Measurements from ENCODE around the gene PHOX2A.

DNA sequence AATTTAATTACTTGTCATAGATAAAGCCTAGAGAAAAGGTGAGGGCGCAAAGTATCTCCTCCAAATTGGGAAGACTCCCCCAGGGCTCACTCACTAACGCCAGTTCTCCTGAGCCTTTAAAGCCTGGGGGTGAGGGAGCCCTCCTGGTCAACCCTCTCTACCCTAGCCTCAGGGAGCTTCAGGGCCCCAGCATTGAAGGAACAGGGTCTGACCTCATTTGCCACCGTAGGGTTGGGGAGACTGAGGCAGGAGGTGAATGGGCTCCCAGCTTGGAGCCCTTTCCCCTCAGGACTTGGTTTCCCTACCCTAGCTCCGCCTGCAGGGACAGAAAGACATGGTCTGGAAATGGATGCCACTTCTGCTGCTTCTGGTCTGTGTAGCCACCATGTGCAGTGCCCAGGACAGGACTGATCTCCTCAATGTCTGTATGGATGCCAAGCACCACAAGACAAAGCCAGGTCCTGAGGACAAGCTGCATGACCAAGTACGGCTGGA, 25.7 kb downstream of the PHOX2A start:
- TF ChIP-seq, protein P1, sequence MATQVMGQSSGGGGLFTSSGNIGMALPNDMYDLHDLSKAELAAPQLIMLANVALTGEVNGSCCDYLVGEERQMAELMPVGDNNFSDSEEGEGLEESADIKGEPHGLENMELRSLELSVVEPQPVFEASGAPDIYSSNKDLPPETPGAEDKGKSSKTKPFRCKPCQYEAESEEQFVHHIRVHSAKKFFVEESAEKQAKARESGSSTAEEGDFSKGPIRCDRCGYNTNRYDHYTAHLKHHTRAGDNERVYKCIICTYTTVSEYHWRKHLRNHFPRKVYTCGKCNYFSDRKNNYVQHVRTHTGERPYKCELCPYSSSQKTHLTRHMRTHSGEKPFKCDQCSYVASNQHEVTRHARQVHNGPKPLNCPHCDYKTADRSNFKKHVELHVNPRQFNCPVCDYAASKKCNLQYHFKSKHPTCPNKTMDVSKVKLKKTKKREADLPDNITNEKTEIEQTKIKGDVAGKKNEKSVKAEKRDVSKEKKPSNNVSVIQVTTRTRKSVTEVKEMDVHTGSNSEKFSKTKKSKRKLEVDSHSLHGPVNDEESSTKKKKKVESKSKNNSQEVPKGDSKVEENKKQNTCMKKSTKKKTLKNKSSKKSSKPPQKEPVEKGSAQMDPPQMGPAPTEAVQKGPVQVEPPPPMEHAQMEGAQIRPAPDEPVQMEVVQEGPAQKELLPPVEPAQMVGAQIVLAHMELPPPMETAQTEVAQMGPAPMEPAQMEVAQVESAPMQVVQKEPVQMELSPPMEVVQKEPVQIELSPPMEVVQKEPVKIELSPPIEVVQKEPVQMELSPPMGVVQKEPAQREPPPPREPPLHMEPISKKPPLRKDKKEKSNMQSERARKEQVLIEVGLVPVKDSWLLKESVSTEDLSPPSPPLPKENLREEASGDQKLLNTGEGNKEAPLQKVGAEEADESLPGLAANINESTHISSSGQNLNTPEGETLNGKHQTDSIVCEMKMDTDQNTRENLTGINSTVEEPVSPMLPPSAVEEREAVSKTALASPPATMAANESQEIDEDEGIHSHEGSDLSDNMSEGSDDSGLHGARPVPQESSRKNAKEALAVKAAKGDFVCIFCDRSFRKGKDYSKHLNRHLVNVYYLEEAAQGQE (IDR thresholded peaks at IDR 0.05; ENCODE audit: insufficient read depth in 1 of 2, low read depth in 2 of 2, low read length in 2 of 2) = no peak
- no peak for TF ChIP-seq POLR2AphosphoS5 (IDR thresholded peaks at IDR 0.05; ENCODE audit: low read depth, low read length)
